HG02763 (cell line): Measurements from ENCODE around the gene ROR2.

Experiments
- ATAC-seq: cut with Tn5 transposase; IDR thresholded peaks from one replicate; pipeline ENCODE4 v1.9.1; 2021; ENCODE audit warnings: mild to moderate bottlenecking, moderate library complexity; ENCODE audit not compliant: unreplicated experiment

Gene ROR2

DNA sequence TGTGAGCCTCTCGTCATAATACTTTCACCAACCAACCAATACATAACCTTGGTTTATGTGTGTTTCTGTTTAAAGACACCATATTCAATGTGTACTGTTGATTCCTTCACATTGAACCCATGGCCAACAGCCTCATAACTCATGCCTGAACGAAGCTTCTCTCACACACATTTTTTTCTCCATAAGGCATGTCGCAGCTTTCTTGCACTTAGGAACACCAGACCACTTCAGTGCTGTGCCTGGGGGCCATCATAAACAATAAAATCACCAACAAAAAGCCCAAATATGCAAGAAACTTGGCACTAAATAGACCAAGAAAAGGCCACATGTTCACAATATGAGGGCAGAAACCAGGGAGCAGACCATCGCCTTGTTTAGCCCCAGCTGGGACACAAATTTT is 192.2 kb downstream of the ROR2 start:
- no peak for ATAC-seq

DNA sequence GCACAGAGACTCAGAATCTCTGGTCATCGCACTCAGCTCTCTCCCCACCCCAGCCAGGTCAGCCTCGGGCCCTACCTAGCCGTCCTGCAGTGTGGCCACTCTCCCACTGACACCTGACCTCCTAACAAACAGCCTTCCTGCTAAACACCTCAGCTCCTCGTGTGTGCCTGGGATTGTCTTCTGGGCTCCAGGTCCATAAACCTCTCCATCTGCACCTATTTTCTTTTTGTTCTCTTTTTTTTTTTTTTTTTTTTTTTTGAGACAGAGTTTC is 193.6 kb downstream of the ROR2 start:
- ATAC-seq = no peak

DNA sequence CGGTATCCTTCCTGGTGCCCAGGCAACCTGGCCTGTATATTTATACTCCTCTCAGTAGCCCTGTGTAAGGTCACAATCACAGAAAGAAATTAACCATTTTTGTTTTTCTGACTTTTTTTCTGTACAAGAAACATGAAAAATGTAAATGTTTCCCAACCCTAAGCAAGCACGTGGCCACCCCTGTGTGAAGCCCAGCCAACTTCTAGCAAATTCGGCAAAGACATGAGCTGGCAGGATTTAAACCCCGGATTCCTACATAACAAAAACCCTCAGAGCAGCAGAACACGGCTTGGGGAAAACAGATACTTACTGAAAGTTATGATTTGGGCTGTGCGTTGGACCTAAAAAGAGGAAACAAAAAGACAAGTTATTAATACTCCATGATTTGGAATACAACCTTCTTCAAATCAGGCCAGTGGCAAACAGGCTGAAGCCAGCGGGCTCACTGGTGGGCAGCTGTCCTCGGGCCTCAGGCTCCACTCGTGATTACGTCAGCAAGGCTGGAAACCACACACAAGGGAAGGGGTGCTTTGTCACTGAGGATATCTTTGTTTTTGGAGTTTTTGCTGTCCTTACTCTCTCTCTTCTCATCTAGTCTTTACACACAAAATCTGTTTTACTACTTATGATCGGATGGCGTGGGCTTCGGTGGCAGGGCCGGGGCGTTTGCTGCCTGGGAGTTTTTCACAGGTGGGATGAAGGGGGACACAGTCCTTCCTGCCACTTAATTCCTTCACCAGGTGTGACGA is 194.1 kb downstream of the ROR2 start:
- ATAC-seq = no peak

DNA sequence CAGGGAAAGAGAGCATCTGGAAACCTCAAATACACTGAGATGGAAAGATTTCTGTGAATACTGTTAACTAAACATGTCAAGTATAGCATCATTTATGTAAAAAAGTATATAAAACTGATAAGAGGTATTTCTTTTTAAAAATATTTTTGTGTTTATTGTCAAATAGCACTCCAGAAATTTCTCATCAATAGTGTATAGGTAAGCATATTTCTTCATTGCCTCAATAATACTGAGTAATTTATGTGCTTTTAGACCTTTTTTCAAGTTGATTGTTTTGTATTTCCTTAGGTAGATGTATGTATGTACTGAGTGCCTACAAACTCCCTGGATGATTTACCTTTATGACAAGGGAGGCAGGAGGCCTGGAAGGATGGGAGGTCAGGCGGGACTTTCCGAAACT is 196.3 kb downstream of the ROR2 start:
- ATAC-seq = no peak

DNA sequence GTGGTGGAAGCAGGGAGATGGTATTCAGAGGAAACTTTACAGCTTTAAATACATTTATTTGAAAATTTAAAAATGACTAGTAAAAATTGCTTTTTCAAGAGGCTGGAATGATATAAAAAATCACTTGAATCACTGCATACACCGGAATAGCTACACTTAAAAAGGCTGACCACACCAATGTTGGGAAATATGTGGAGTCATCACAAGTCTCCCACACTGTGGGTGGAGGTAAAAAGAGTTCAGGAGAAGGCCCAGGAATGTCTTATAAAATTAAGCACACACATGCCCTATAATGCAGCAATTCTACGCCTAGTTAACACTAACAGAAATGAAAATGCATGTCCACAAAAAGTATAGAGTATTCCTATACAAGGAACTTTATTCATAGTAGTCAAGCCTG is 198.1 kb downstream of the ROR2 start:
- ATAC-seq = no peak

DNA sequence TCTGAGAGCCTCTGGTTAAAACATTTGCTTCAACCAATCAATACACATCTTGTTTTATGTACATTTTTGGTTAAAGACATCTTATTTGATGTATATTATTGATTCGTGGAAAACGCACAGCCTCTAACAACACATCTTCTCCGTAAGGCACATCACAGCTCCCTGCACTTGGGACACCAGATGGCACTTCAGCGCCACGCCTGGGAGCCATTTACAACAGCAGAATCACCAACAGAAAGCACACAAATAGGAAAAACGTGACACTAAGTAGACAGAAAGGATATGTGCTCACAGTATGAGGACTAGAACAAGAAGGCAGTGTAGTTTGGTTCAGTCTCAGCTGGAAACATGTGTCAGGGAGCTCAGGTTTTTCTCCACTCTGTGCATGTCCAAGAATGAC is 199.7 kb downstream of the ROR2 start:
- ATAC-seq = no peak

DNA sequence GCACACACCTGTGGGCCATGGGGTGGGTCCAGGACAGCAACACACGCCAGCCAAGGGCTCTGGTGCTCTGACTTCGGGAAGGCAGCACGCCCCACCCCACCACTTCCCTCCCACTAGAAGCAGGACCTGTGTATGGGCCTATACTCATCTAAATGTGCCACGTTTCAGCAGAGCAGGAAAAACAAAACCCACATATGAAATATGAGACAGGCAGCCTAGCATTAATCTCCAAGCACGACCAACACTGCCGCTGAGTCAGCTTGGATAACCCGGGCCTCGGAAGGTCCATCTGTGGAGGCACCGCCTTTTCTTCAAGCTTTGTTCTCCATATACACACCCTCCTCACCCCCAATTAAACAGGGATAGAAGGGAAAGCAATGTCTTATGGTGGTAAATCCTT is 203.1 kb downstream of the ROR2 start:
- ATAC-seq = no peak

DNA sequence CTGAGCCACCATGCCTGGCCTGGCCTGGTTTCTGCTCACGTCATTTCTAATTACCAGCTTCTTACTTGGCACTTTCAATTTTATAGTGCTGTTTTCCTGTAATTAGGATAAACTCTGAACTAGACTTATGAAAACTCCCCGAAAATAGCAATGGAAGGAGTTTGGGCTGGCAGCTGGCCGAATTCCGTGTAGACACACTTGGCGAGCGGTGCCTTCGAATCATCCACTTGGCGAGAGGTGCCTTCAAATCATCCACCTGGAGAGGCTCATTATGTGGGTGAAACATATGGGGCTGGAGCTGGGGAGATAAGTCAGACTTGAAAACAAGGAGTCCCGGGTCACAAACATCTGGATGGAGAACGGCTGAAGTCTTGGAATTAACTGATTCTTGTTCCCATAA is 203.7 kb downstream of the ROR2 start:
- no peak for ATAC-seq

DNA sequence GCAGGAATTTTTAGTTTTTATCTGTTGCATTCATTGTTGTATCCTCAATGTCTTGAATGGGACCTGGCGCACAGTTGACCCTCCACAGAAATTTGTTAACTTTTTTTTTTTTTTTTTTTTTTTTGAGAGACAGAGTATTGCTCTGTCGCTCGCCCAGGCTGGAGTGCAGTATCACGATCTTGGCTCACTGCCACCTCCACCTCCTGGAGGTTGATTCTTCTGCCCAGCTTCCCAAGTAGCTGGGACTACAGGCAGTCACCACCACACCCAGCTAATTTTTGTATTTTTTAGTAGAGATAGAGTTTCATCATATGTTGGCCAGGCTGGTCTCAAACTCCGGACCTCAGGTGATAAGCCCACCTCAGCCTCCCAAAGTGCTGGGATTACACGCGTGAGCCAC is 205.9 kb downstream of the ROR2 start:
- no peak for ATAC-seq

DNA sequence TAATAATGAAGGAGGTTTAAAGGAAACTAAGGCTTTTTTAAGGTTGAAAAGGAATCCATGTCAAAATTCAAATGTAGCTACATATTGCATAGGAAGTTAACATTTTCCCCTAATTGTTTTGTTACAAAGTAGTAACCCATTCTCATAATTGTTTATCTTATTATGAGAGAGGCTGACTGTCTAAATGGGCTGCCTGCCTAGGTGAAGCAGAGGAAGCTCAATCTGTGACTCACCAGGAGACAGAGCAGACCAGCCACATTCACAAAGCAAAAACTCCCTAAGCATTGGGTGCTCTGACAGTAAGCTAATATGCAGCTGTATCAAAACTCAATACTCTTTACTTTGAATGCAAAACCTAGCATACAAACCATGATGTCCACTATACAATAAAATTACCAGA is 208.5 kb downstream of the ROR2 start:
- ATAC-seq = no peak

DNA sequence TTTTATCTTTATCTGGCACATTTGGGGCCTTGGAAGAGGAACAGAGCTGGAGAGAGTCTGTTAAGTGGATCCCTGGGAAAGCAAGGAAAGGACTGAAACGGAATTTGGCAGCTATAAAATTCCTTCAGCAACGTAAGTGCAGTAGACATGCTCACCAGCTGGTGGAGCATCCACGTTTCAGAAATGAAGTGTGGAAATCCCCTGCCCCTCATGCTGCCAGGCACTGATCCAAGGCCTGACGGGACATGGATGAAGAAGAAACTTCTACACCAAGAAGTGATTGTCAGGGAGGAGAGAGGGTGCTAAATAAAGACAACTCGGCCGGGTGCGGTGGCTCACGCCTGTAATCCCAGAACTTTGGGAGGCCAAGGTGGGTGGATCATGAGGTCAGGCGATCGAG is 209.3 kb downstream of the ROR2 start:
- ATAC-seq = no peak

DNA sequence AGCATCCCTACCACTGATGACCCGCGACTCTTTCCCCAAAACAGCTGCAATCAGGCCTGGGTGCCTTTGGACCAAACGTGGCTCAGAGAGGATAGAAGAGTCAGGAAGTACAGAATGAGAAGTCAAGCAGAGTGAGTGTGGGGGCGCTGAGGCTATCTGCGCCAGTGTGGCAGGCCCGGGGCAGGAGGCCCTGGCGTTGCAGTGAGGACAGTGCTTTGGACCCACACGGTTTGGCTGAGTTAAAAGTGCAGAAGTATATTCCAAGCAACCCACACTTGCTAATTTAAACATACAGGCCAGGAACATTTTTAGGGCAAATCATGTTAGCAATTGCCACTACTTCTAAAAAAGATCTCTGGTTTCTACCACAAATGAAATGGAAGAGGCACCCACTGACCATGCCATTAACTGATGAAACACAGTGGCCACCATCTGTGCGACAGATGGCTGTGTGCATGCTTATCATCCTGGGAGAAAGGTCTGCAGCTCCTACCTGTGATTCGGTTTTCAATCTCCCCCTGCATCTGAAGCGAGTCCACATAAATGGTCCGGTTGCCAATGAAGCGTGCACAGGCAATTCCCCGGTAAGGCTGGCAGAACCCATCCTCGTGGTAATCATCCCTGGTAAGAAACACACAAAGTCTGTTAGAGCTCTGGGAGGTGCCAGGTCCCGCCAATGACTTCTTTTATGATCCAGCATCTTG is 213.0 kb downstream of the ROR2 start:
- ATAC-seq = no peak

DNA sequence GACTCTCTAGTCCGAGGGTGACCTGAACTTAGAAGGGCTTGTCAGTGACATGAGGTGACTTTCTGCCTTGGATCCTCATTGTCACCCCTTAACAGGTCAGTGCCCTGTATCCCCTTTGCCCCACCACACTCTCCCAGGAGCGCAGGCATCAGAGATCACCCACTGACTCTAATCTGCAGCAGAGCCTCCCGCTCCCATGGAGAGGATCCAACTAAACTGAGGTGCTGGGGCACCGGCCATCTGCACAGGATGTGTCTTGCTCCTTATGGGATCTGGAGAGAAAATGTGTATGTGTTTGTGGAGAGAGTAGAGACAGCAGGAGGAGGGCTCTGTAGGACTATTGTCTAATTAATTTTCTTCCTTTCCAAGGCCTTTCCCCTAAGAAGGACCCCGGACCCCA is 213.7 kb downstream of the ROR2 start:
- ATAC-seq = no peak

DNA sequence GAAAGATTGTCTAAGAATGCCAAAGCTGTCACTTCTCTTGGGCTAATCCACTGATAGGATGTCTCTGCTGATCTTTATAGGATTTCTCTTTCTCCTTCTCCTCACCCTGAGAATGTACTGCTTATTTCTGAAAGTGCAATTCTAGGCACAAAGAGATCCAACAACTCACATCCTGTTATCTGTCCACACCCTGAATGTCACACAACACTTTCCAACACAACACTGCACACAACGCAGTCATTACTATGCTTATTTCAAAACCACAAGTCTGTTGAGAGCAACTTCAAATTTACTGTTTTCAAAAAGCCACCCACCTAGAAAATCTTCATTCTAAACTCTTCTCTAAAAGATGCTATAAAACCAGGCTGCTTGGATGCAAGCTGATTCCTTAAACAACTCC is 215.0 kb downstream of the ROR2 start:
- no peak for ATAC-seq

DNA sequence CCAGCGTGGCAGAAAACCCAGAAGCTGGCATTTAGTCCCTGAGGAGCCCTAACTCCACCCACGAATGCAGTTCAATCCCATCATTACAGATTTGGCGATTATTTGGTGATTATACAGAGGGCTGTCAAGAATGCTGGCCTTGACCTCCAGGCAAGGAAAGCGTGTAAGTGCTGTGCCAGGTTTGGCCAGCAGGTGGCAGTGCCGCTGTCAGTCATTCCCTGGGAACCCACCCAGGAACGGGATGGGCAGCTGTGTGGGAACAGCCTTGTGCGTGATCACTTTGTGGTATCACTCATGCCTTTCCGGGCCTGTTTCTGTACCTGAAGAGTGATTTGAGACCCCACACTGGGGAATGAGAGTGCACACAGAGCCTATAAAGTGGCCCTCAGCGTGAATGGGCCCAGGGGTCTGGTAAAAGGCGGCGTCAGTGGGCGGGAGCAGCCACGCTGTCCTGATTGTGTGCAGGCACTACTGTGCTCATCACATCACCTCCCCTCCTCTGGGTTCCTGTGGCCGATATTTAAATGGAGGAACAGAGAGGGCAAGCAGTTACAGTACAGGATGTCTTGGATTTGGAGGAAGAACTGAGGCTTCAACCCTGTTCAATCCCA is 215.6 kb downstream of the ROR2 start:
- ATAC-seq = no peak

DNA sequence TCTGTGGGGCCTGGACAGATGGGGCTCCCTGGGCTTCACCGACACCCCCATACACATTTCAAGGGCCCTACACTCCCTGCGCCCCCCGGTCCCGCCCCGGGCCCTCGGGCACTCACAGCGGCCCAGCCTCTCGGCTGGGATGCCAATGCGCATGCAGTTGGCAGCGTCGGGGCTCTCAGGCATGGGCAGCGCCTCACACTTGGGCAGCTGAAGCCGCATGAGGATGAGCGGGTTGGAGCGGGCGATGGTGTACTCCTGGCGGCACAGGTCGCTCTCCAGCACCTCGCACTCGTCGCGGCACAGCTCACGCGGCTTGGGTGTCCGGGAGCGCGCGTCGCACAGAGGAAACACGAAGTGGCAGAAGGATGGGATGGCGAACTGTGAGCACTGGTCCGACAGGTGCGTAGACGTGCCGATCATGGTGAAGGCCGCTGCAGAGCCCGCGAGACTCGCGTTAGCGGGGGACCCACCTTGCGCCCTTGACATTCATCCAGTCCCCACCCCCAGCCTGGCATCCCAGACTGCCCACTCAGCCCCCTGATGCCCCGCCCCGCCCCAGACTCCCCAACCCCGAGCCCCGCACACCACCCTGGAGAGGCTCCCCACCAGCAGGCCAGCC is 216.9 kb downstream of the ROR2 start:
- no peak for ATAC-seq

DNA sequence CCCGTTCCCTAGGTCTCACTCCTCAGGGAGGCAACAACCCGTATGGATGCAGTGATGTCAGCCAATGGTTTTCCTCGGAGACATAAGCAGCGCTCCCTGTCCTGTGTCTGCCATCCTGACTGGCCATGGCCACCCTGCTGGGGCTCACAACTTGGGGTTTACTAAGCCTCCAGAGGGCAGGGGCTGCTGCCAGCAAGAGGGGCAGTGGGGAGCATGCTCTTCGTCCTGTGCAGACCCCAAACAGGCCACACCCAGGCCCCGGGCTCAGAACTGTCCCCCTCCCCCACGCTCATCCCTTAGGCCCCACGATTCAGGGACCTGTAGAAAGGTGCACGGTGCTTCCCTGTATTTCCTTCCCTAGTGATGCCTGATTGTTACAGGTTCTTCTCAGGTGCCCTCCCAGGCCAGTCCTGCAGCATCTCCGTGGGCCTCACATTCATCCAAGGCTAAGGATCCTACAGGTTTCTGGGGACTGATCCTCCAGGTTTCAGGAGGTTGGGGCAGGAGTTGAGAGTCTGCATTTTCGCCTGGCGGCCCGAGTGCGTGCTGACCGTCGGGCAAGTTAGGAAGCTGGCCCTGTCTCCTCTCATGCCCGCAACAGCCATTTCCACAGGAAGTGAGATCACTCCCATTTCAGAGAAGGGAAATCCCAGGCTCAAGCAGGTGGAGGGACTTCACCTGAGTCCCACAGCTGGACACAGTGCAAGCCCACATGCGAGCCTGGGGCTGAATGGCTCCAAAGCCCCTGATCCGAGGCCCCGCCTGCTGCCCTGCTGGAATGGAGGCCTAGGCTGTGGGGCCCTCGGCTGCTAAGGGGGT is 217.6 kb downstream of the ROR2 start:
- no peak for ATAC-seq

DNA sequence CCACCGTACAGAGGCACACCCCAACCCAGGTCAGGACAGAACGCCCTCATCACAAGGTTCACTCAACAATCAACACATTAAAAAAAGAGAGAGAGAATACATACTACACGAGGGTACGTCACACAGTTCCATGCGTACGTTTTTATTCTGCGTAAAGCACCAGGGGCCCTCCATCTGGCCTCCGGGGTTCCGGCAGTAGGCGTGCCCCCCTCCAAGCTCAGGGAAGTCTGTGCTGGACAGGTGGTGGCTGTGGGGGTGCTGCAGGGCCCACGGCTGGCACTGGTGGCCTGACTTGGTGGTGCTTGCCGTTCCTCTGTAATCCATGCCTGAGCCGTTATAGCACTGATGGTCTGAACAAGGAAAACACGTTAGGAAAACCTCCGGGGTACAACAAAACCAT is 219.2 kb downstream of the ROR2 start:
- no peak for ATAC-seq

DNA sequence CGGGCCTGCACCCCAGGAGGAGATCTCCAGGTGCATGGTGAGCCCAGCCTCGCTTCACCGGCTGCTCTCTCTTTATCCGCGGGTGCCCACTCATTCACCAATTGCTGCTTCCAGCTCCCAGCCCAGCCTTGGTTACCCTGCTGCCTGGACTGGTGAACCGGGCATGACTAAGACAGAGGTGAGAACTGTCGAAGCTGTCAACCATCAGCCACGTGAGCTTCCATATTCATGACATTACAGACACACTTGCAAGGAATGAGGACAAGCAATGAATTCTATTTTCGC is 220.5 kb downstream of the ROR2 start:
- ATAC-seq = no peak

DNA sequence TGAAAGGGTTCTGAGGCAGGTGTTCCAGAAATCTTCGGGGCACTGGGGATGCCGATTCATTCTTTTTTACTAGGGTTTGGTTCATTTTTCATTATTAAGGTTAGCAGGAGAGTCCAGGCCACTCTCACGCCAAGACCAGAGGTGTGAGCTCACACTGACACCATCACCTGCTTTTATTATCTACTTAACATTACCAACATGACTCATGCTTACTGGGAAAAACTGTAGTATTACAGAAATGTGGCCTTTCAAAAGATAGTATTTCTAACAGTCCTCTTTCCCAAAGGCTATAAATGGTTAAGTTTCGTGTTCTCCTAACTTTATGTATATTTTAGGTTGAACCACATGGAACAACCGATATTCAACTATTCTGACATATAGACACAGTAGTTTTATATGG is 222.1 kb downstream of the ROR2 start:
- ATAC-seq = no peak

DNA sequence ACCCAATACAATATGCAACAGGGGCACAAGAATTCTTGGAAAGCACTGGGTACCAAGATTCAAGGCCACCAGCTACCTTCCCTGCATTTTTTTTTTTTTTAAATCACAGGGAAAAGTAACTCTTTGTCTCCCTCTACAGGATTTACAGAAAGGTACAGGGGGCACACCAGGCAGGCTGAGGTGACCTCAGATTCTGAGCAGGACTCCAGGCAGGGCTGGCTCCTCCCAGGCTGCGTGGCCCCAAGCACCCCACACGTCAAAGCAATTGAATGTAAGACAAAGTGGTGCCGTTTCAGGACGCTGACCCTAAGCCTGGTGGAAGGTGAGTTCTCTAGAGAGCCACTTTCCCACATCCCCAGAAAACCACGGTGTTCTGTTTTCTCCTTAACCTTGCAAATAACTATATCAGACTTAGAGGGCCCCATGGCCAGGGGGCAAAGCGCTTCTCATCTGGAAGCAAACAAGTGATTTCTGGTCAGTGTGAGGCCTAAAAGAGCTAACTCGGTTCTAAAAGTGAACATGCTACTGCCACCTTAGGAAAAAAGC is 222.6 kb downstream of the ROR2 start:
- ATAC-seq = no peak
